GM12878 (cell line): Measurements from ENCODE around the gene HDAC5. TPM values are rescaled to one million over a fixed set of nuclear protein-coding genes. Genes with fewer than 3 reads are reported as not detected.

Experiments
- ATAC-seq: fragments of 200-7000 bp; cut with Tn5 transposase; 3 replicates; pipeline ENCODE4 v1.9.1; 2020; ENCODE audit warnings: mild to moderate bottlenecking, moderate library complexity
- BruUV-seq: library from RNA; stranded (reverse); fragments of 400-500 nt; replicated peaks from 2 replicates; lab custom pipeline; 2021; lab: Mats Ljungman, UMichigan
- CTCF ChIA-PET: fragments of 300-600 bp; sonication (Branson Sonifier 250); formaldehyde crosslinking; extraction: SDS; loops from one replicate; lab custom pipeline; 2021; ENCODE audit warnings: inconsistent platforms; lab: Yijun Ruan, JAX
- POLR2A ChIA-PET: fragments of 350-600 bp; formaldehyde crosslinking; extraction: SDS; loops from one replicate; lab custom pipeline; 2021; ENCODE audit warnings: inconsistent platforms; lab: Charles Lee
- RAD21 ChIA-PET: fragments of 300-600 bp; sonication (Branson Sonifier 250); formaldehyde crosslinking; loops from one replicate; lab custom pipeline; 2023; ENCODE audit warnings: antibody characterized with exemption; ENCODE audit not compliant: unreplicated experiment; lab: Charles Lee
- SMC1A ChIA-PET: fragments of 300-600 bp; sonication (Branson Sonifier 250); formaldehyde crosslinking; loops from one replicate; lab custom pipeline; 2023; ENCODE audit not compliant: unreplicated experiment, uncharacterized antibody; lab: Charles Lee
- DNase-seq: peaks from one replicate; pipeline ENCODE4 v3.0.0-alpha.2; 2011; ENCODE audit warnings: low read depth, low spot score
- FAIRE-seq: peaks from 3 replicates; lab custom pipeline; 2011; peaks lifted over from hg19 to GRCh38; lab: Jason Lieb, UNC
- H2AFZ ChIP-seq: 2 replicates; pipeline ENCODE4 v1.6.0; 2011; ENCODE audit warnings: low read depth, low read length, control low read depth; ENCODE audit not compliant: control insufficient read depth
- H3K27ac ChIP-seq: 2 replicates; pipeline ENCODE4 v1.5.1; 2011; ENCODE audit warnings: control low read depth; ENCODE audit not compliant: control insufficient read depth, insufficient read depth
- H3K27me3 ChIP-seq, 2 experiments: replicated peaks in 1 of 2; 2 replicates each; pipeline versions ENCODE4 v1.6.0 to v1.6.1; 2011; ENCODE audit warnings: low read length in 1 of 2; ENCODE audit not compliant: control insufficient read depth in 2 of 2, insufficient read depth in 2 of 2
- H3K36me3 ChIP-seq, 2 experiments: 2 replicates each; pipeline ENCODE4 v1.5.1; 2011; ENCODE audit warnings: low read length in 1 of 2; ENCODE audit not compliant: control insufficient read depth in 2 of 2, insufficient read depth in 2 of 2
- H3K4me1 ChIP-seq: 2 replicates; pipeline ENCODE4 v1.6.1; 2011; ENCODE audit warnings: mild to moderate bottlenecking, low read length, moderate library complexity, mixed read lengths; ENCODE audit not compliant: control insufficient read depth, insufficient read depth
- H3K4me2 ChIP-seq: 2 replicates; pipeline ENCODE4 v1.6.0; 2011; ENCODE audit warnings: control low read depth; ENCODE audit not compliant: control insufficient read depth, insufficient read depth
- H3K4me3 ChIP-seq: fragments of 200-600 bp; sonication (generic); 2 replicates; pipeline ENCODE4 v1.5.1; 2016
- H3K79me2 ChIP-seq: 2 replicates; pipeline ENCODE4 v1.6.0; 2011; ENCODE audit warnings: low read length; ENCODE audit not compliant: control insufficient read depth, insufficient read depth
- H3K9ac ChIP-seq: 2 replicates; pipeline ENCODE4 v1.8.0; 2011; ENCODE audit warnings: low read length, control low read depth, mixed read lengths; ENCODE audit not compliant: control insufficient read depth, insufficient read depth
- H3K9me3 ChIP-seq: replicated peaks from 3 replicates; pipeline ENCODE4 v1.5.1; 2011; ENCODE audit warnings: mild to moderate bottlenecking, low read length; ENCODE audit not compliant: control insufficient read depth, insufficient read depth
- H4K20me1 ChIP-seq: 2 replicates; pipeline ENCODE4 v1.6.0; 2011; ENCODE audit not compliant: control insufficient read depth, insufficient read depth
- CREB1 ChIP-seq: IDR thresholded peaks from 2 replicates; pipeline ENCODE4 v1.6.1; 2012; ENCODE audit warnings: low read depth, mild to moderate bottlenecking, inconsistent platforms
- CTCF ChIP-seq, 3 experiments: IDR thresholded peaks in 2 of 3; conservative IDR thresholded peaks in 1 of 3; 2 replicates each; pipeline ENCODE4 v1.5.1; 2011; ENCODE audit warnings: low read depth in 3 of 3, low read length in 3 of 3, mild to moderate bottlenecking in 3 of 3, control low read depth in 2 of 3, moderate library complexity in 2 of 3, inconsistent platforms in 1 of 3, mixed read lengths in 1 of 3; ENCODE audit not compliant: control insufficient read depth in 2 of 3, insufficient read depth in 1 of 3; ENCODE audit errors: extremely low read depth in 1 of 3
- FOXM1 ChIP-seq: IDR thresholded peaks from 2 replicates; pipeline ENCODE4 v1.6.1; 2012; ENCODE audit warnings: low read depth, mild to moderate bottlenecking, inconsistent platforms, low read length, moderate library complexity
- NKRF ChIP-seq: fragments of 450-650 bp; conservative IDR thresholded peaks from 2 replicates; pipeline ENCODE4 v1.6.1; 2017; ENCODE audit warnings: mild to moderate bottlenecking, moderate library complexity
- POLR2AphosphoS2 ChIP-seq: IDR thresholded peaks from 2 replicates; pipeline ENCODE4 v1.6.1; 2011; ENCODE audit warnings: low read depth, mild to moderate bottlenecking, low read length, improper control_type of control experiment, moderate library complexity
- RAD21 ChIP-seq: IDR thresholded peaks from 2 replicates; pipeline ENCODE4 v1.6.1; 2011; ENCODE audit warnings: mild to moderate bottlenecking, low read depth, low read length, moderate library complexity; ENCODE audit not compliant: insufficient read depth
- ZBTB4 ChIP-seq: fragments of 450-650 bp; formaldehyde crosslinking; IDR thresholded peaks from 2 replicates; pipeline ENCODE4 v1.4.0; 2022; ENCODE audit warnings: mild to moderate bottlenecking, moderate library complexity
- WGBS: methylation state at CpG from one replicate; pipeline ENCODE4 v1.1.6; 2016; ENCODE audit warnings: low lambda C conversion rate; ENCODE audit not compliant: insufficient replicate concordance, insufficient coverage; ENCODE audit errors: missing lambda C conversion rate; 5-methylcytosine and 5-hydroxymethylcytosine counted together
- in situ Hi-C: fragments of 300-500 bp; cut with MboI; formaldehyde crosslinking; loops from 9 replicates; pipeline ENCODE4 v1.14.3; 2018; ENCODE audit warnings: mixed read lengths
- intact Hi-C: fragments of 100-400 bp; cut with micrococcal nuclease; formaldehyde crosslinking; loops from one replicate; pipeline ENCODE4 v1.14.2; 2022; ENCODE audit not compliant: unreplicated experiment
- polyA plus RNA-seq, 11 experiments: library from polyadenylated mRNA; depleted of rRNA in 4 of 11; unstranded in 6 of 11; stranded (reverse) in 5 of 11; fragments of >200 nt; fragmentation: Nextera tagmentation in 4 of 11; fragmentation: Illumina TruSeq in 1 of 11; extraction: Ambion mirVana in 4 of 11; extraction: Trizol in 1 of 11; gene quantifications; 1 replicate in 1 of 11; 2 replicates in 10 of 11; pipeline versions ENCODE4 v1.2.1 to v1.2.3, GENCODE V29; 2011 to 2016; ENCODE audit warnings: inconsistent platforms in 2 of 11, missing spikeins in 2 of 11, low read depth in 1 of 11
- total RNA-seq, 4 experiments: library from RNA; depleted of rRNA in 3 of 4; stranded (reverse); fragments of >200 nt in 3 of 4; fragmentation: Illumina TruSeq in 1 of 4; extraction: Trizol in 1 of 4; gene quantifications; 2 replicates each; pipeline versions ENCODE4 v1.2.1 to v1.2.3, GENCODE V29; 2013 to 2021

HDAC5 gene
- total and polyA plus RNA-seq, 10 of the 15 experiments (the other 5 are each of a cell fraction or from before 2014, with no cell fraction given), result 1.1 to 58.0 (median 27.3) TPM

- ChIA-PET RAD21 (interaction anchor here (0.7 to 1.4 kb wide), 3 partner anchors 11 to 85 kb away, joined by 3 to 6 read pairs (median 3); no protein-coding TSS in a partner anchor), SMC1A (interaction anchor here (0.6 kb wide), 1 partner anchor 133 kb away, joined by 3 read pairs; no protein-coding TSS in a partner anchor)
- peaks cover 17 to 39% of the 10 kb centered on the region in 2 experiments; a peak in 3 of 4 replicates for H3K36me3 ChIP-seq
Observed at GRCh38 chr17:44083250-44083849, 40.1 kb downstream of the HDAC5 start.

More at GRCh38 chr17:44083250-44083849, 40.1 kb downstream of the HDAC5 start:
- Histone ChIP-seq H3K9ac (no peak overlapping the region), H3K4me3 (no peak overlapping the region), H3K79me2 (no peaks in the 10 kb centered on the region), H3K4me1 (no peaks in the 10 kb centered on the region), H2AFZ (no peak overlapping the region), H3K9me3 (no peaks in the 10 kb centered on the region), H3K27ac (no peak overlapping the region), H4K20me1 (no peaks in the 10 kb centered on the region; the same call in 1 of the 2 replicates), H3K27me3 (no peaks in the 10 kb centered on the region), H3K4me2 (no peak overlapping the region)
- CTCF ChIA-PET, result interaction anchor here (0.9 to 2.3 kb wide), 8 partner anchors 13 to 140 kb away, joined by 3 to 16 read pairs (median 4); partner anchors contain the start of gene HDAC5
- BruUV-seq, result no TSS peak
- in situ Hi-C loops (no loop called here), intact Hi-C loops (no loop called here)
- POLR2A ChIA-PET, result interaction anchor here (0.6 kb wide), 1 partner anchor 493 kb away, joined by 6 read pairs; no protein-coding TSS in a partner anchor
- DNase-seq, result no peak
- no peak for TF ChIP-seq FOXM1
- no peak for TF ChIP-seq CREB1
- no peak for TF ChIP-seq ZBTB4 (CRISPR knock-in tag)
- TF ChIP-seq RAD21, result peak; percentile 37
- TF ChIP-seq POLR2AphosphoS2, result no peak
- no peak for TF ChIP-seq NKRF
- TF ChIP-seq CTCF (IDR thresholded peaks at IDR 0.05 in 2 of 3, conservative IDR thresholded peaks at IDR 0.05 in 1 of 3; ENCODE audit: control insufficient read depth in 2 of 3, extremely low read depth in 1 of 3, insufficient read depth in 1 of 3, low read depth in 3 of 3, low read length in 3 of 3), result peak; percentile 26 to 48 (median 37); a peak in 4 of 6 replicates
- peak; percentile 64 for ATAC-seq
- no peak for FAIRE-seq
- 91% methylated on average over 9 of the region's 12 CpGs for WGBS
